ENCODE data around the gene PTGIS.

DNA sequence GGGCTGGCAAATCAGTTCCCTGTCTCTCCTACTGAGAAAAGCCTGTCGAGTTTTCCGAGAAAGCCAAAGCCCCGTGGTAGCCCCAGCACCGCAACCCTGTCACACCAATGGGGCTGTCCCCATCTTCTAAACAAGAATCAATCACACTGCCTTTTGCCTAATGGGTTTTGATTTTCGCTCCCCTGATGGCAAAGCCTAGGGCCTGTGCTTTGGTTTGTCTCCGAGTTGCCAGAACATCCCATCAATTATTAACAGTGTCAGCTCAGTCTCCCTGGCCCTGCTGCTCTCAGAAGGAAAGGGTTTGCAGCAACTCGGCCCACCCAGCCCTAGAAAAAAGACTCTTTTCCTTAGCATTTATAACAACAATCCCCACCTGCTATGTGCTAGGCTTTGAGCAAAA lies 89.7 kb downstream of the PTGIS start:
- TF ChIP-seq, protein P1, sequence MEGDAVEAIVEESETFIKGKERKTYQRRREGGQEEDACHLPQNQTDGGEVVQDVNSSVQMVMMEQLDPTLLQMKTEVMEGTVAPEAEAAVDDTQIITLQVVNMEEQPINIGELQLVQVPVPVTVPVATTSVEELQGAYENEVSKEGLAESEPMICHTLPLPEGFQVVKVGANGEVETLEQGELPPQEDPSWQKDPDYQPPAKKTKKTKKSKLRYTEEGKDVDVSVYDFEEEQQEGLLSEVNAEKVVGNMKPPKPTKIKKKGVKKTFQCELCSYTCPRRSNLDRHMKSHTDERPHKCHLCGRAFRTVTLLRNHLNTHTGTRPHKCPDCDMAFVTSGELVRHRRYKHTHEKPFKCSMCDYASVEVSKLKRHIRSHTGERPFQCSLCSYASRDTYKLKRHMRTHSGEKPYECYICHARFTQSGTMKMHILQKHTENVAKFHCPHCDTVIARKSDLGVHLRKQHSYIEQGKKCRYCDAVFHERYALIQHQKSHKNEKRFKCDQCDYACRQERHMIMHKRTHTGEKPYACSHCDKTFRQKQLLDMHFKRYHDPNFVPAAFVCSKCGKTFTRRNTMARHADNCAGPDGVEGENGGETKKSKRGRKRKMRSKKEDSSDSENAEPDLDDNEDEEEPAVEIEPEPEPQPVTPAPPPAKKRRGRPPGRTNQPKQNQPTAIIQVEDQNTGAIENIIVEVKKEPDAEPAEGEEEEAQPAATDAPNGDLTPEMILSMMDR (optimal IDR thresholded peaks at IDR 0.05 in 1 of 3, IDR thresholded peaks at IDR 0.05 in 1 of 3, conservative IDR thresholded peaks at IDR 0.05 in 1 of 3; ENCODE audit: extremely low read depth in 1 of 3, insufficient read depth in 2 of 3, low read length in 3 of 3), result no peak
- no peak for TF ChIP-seq EZH2 (IDR thresholded peaks at IDR 0.05; ENCODE audit: low read length)

Data from keratinocyte (primary cell).